MM.1S (cell line): ENCODE data around the gene PTPRN.

ENCODE experiments used
- DNase-seq: peaks from one replicate; pipeline ENCODE4 v3.0.0-alpha.2; 2015
- H2AFZ ChIP-seq: fragments of 300-600 bp; sonication (generic); 2 replicates; pipeline ENCODE4 v1.6.0; 2016; ENCODE audit warnings: antibody characterized with exemption, low read length
- H3F3A ChIP-seq: fragments of 300-600 bp; sonication (generic); 2 replicates; pipeline ENCODE4 v1.6.1; 2016; ENCODE audit warnings: mild to moderate bottlenecking, antibody characterized with exemption, low read length, moderate library complexity, mixed read lengths; ENCODE audit not compliant: insufficient read depth
- H3K27ac ChIP-seq: fragments of 300-600 bp; sonication (generic); 2 replicates; pipeline ENCODE4 v1.5.1; 2016; ENCODE audit warnings: mild to moderate bottlenecking, low read length
- H3K27me3 ChIP-seq: fragments of 300-600 bp; sonication (generic); replicated peaks from 2 replicates; pipeline ENCODE4 v1.6.0; 2016; ENCODE audit warnings: low read length; ENCODE audit not compliant: insufficient read depth
- H3K36me3 ChIP-seq: fragments of 300-600 bp; sonication (generic); replicated peaks from 2 replicates; pipeline ENCODE4 v1.6.1; 2016; ENCODE audit warnings: mild to moderate bottlenecking, low read length, mixed read lengths; ENCODE audit not compliant: insufficient read depth
- H3K4me1 ChIP-seq: fragments of 300-600 bp; sonication (generic); 2 replicates; pipeline ENCODE4 v1.6.1; 2016; ENCODE audit warnings: low read length, mixed read lengths
- H3K4me2 ChIP-seq: fragments of 300-600 bp; sonication (generic); 2 replicates; pipeline ENCODE4 v1.6.0; 2016; ENCODE audit warnings: low read depth, low read length
- H3K4me3 ChIP-seq: fragments of 300-600 bp; sonication (generic); 2 replicates; pipeline ENCODE4 v1.5.1; 2016; ENCODE audit warnings: low read length, mixed read lengths
- H3K79me2 ChIP-seq: fragments of 300-600 bp; sonication (generic); 2 replicates; pipeline ENCODE4 v1.6.1; 2016; ENCODE audit warnings: mixed run types, low read length, mixed read lengths
- H3K9ac ChIP-seq: fragments of 300-600 bp; sonication (generic); 2 replicates; pipeline ENCODE4 v1.6.1; 2016; ENCODE audit warnings: low read length, mixed read lengths
- H3K9me2 ChIP-seq: fragments of 300-600 bp; sonication (generic); replicated peaks from 2 replicates; pipeline ENCODE4 v1.6.1; 2016; ENCODE audit warnings: mild to moderate bottlenecking, low read length, mixed read lengths; ENCODE audit not compliant: insufficient read depth
- H3K9me3 ChIP-seq: fragments of 300-600 bp; sonication (generic); replicated peaks from 2 replicates; pipeline ENCODE4 v1.6.1; 2016; ENCODE audit warnings: mild to moderate bottlenecking, low read length, mixed read lengths; ENCODE audit not compliant: insufficient read depth
- H4K20me1 ChIP-seq: fragments of 300-600 bp; sonication (generic); 2 replicates; pipeline ENCODE4 v1.6.1; 2016; ENCODE audit warnings: mild to moderate bottlenecking, low read length, moderate library complexity, mixed read lengths; ENCODE audit not compliant: insufficient read depth
- EZH2 ChIP-seq: fragments of 300-600 bp; sonication (generic); optimal IDR thresholded peaks from 2 replicates; pipeline ENCODE3; 2017; ENCODE audit warnings: low read depth, mild to moderate bottlenecking, antibody characterized with exemption, low read length, mixed read lengths
- EZH2phosphoT487 ChIP-seq: fragments of 300-600 bp; sonication (generic); IDR thresholded peaks from 2 replicates; pipeline ENCODE4 v1.6.1; 2018; ENCODE audit warnings: antibody characterized with exemption, low read length
- TF ChIP-seq, protein P1 (sequence below): fragments of 300-600 bp; sonication (generic); IDR thresholded peaks from 2 replicates; pipeline ENCODE4 v1.5.1; 2016; ENCODE audit warnings: antibody characterized with exemption, low read length, mixed read lengths

Gene PTPRN

GRCh38 chr2:219279916-219280516, 29.2 kb downstream of the PTPRN start:
- H3K4me1 ChIP-seq: peaks cover 21% of the 10 kb centered on the region
- peak overlapping the region; percentile 58 for H3K4me2 ChIP-seq
- TF ChIP-seq, protein P1, sequence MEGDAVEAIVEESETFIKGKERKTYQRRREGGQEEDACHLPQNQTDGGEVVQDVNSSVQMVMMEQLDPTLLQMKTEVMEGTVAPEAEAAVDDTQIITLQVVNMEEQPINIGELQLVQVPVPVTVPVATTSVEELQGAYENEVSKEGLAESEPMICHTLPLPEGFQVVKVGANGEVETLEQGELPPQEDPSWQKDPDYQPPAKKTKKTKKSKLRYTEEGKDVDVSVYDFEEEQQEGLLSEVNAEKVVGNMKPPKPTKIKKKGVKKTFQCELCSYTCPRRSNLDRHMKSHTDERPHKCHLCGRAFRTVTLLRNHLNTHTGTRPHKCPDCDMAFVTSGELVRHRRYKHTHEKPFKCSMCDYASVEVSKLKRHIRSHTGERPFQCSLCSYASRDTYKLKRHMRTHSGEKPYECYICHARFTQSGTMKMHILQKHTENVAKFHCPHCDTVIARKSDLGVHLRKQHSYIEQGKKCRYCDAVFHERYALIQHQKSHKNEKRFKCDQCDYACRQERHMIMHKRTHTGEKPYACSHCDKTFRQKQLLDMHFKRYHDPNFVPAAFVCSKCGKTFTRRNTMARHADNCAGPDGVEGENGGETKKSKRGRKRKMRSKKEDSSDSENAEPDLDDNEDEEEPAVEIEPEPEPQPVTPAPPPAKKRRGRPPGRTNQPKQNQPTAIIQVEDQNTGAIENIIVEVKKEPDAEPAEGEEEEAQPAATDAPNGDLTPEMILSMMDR: peak; percentile 42
- TF ChIP-seq EZH2: no peak
- DNase-seq: no peak
- peak overlapping the region; percentile 88 for H3K27ac ChIP-seq
- H3K9me2 ChIP-seq: no peaks in the 10 kb centered on the region
- no peaks in the 10 kb centered on the region for H3K9me3 ChIP-seq
- H2AFZ ChIP-seq: peak overlapping the region; percentile 57; the same call in 1 of the 2 replicates
- no peaks in the 10 kb centered on the region for H4K20me1 ChIP-seq
- H3K79me2 ChIP-seq: peaks cover 10% of the 10 kb centered on the region
- H3K4me3 ChIP-seq: peak overlapping the region; percentile 67
- peaks cover 15% of the 10 kb centered on the region for H3F3A ChIP-seq
- no peaks in the 10 kb centered on the region for H3K27me3 ChIP-seq
- H3K9ac ChIP-seq: peak overlapping the region; percentile 96
- no peaks in the 10 kb centered on the region for H3K36me3 ChIP-seq

DNA sequence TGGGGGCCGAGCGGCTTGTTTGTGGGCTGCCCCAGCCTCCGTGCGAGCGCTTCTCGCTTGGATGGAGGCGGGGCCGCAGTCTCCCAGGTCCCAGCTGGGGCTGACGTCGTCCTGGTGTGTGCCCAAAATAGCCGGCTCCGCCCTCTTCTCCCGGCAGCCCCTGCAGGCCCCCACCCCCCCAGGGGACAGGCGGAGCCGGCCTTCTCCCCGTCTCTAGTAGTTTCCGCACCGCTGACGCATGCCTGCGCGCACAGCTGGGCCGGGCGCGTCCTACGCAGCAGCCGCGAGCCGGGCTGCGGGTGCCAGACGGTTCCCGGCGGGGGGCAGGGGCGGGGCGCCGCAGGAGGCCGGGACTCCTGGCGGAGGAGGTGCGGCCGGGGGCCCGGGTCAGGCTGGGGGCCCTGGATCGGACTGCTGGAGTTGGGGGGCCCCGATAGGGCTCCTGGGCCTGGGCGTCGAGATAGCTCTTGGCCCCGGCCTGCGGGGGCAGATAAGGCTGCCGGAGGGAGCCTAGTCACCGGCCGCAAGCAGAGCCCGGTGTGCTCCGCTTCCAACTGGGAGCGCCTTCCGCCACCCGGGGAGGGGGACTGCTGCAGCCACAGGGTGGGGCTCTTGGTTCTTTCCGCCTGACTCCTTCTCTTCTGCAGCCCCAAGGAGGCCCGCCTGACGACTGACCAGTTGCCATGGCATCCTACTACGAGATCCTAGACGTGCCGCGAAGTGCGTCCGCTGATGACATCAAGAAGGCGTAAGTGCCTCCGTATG, 29.9 kb downstream of the PTPRN start, which contains the start of gene DNAJB2:
Gene DNAJB2, plus strand, starts transcription at position 216 of the 765 bp plus-strand sequence. Its CDS starts 468 bp downstream, at position 684.
- H3K9ac ChIP-seq: peak within 1 kb of the TSS; percentile 96
- H3K4me3 ChIP-seq: peak within 1 kb of the TSS; percentile 67
- TF ChIP-seq, protein P1: no peak
- TF ChIP-seq EZH2 (no peak), EZH2phosphoT487 (no peak)
- no peaks in the 10 kb centered on the region for H4K20me1 ChIP-seq
- H3F3A ChIP-seq: peaks cover 15% of the 10 kb centered on the region
- peaks cover 10% of the 10 kb centered on the region for H3K79me2 ChIP-seq
- DNase-seq: peak; percentile 99
- no peaks in the 10 kb centered on the region for H3K27me3 ChIP-seq
- no peaks in the 10 kb centered on the region for H3K36me3 ChIP-seq
- peaks cover 21% of the 10 kb centered on the region for H3K4me1 ChIP-seq
- no peaks in the 10 kb centered on the region for H3K9me3 ChIP-seq
- peak within 1 kb of the TSS; percentile 88 for H3K27ac ChIP-seq
- H2AFZ ChIP-seq: peak within 1 kb of the TSS; percentile 95
- peak within 1 kb of the TSS; percentile 81 for H3K4me2 ChIP-seq
- H3K9me2 ChIP-seq: no peaks in the 10 kb centered on the region

DNA sequence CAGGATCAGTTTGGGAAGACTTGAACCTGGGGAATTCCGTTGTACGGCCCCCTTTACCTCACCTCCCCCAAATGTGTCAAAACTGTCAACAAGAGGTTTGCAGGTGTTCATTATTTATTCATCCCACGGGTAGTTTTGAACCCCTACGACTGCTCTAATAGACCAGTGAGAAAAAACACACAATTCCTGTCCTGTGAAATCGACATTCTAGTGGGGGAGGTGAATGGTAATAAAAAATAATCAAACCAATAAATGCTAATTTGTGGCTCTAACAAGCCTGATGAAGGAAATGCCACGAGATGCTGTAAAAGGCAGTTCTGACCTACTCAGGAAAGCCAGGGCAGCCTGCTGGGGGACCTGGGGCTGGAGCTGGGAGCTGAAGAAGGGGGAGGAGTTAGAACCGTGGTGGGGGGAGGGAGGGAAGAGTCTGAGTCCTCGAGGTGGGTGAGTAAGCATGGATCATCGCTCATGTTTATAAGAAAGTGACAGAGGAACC, 30.5 kb downstream of the PTPRN start:
- no peaks in the 10 kb centered on the region for H3K36me3 ChIP-seq
- no peaks in the 10 kb centered on the region for H4K20me1 ChIP-seq
- TF ChIP-seq EZH2phosphoT487: no peak
- H3K9ac ChIP-seq: peak overlapping the region; percentile 78
- H3F3A ChIP-seq: peaks cover 15% of the 10 kb centered on the region
- no peak for DNase-seq
- H3K9me2 ChIP-seq: no peaks in the 10 kb centered on the region
- peak overlapping the region; percentile 88 for H3K27ac ChIP-seq
- H3K9me3 ChIP-seq: no peaks in the 10 kb centered on the region
- peak overlapping the region; percentile 95 for H2AFZ ChIP-seq
- peak overlapping the region; percentile 62 for H3K4me3 ChIP-seq
- peaks cover 21% of the 10 kb centered on the region for H3K4me1 ChIP-seq
- no peaks in the 10 kb centered on the region for H3K27me3 ChIP-seq
- peaks cover 10% of the 10 kb centered on the region for H3K79me2 ChIP-seq
- peak overlapping the region; percentile 81 for H3K4me2 ChIP-seq
